Measurements from ENCODE around the gene VWF. TPM values are rescaled to one million over a fixed set of nuclear protein-coding genes. Genes with fewer than 3 reads are reported as not detected.

VWF gene
- total and polyA plus RNA-seq, 2 donors (not counting 3 experiments of a cell fraction or from before 2014, with no cell fraction given) = 1,041 to 2,328 TPM

DNA sequence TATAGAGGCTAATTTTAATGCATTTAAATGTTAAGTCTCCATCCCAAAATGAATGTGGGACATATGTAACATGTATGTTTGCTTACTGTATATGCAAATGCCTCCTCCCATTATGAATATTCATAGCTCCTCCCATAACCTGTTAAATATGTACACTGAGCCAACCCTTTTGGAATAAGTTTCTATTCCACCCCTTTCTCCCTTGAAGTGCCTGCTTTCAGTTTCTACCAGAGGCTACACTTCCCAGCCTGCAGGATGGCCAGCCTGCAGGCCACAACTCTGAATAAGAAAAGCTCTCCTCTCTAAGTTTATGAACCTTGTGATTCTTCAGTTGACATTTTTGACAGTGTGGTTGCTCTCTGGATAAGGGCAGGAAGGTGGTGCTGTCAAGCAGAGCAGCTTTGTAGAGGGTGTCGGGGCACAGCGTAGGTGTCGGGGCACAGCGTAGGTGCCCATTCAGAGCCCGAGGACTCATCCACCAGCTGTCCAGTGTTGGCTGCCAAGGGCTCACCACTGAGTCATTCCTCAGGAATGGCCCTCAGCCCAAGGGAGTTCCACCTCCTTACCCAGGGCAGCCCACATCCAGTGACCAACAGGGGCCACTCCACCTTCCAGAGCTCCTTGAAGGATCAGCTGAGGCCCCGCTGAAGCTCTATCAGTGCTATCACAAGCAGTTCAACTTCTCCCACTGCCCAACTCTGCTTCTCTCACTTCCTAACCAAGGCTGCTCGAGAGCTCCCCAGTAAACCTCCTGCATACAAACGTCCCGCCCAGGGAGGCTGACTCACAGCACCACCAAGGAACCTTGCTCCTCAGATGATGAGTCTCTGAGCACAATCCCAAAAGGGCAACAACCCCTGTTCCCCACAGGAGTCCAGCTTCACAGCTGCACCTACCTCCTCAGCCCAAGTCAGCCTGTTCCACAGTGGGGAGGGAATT, 31.4 kb downstream of the VWF start:
- H3K9ac ChIP-seq (replicated peaks; ENCODE audit: extremely low read depth, insufficient read depth, low read length) = peak overlapping the region; percentile 14
- POLR2A ChIA-PET = interaction anchor here (0.7 to 1.8 kb wide), 7 partner anchors 23 to 78 kb away, joined by 3 to 10 read pairs (median 5); no protein-coding TSS in a partner anchor
- FAIRE-seq = peak; percentile 94
- H3K27me3 ChIP-seq (ENCODE audit: control insufficient read depth in 2 of 2, insufficient read depth in 2 of 2, low read length in 2 of 2) = no peaks in the 10 kb centered on the region
- CTCF ChIA-PET = interaction anchor here (0.9 to 2.9 kb wide), 16 partner anchors 9 to 193 kb away, joined by 3 to 16 read pairs (median 6); no protein-coding TSS in a partner anchor
- peak; percentile 92 for DNase-seq (ENCODE audit: low read depth, low spot score)
- no peaks in the 10 kb centered on the region for H3K9me1 ChIP-seq (replicated peaks; ENCODE audit: control insufficient read depth, extremely low read depth, insufficient read depth, low read length)
- peaks cover 18% of the 10 kb centered on the region for H3K79me2 ChIP-seq (ENCODE audit: control insufficient read depth, insufficient read depth, low read length)
- H3K27ac ChIP-seq (ENCODE audit: insufficient read depth, low read depth, low read length) = peak overlapping the region; percentile 60
- no peaks in the 10 kb centered on the region for H4K20me1 ChIP-seq (replicated peaks; ENCODE audit: control insufficient read depth, extremely low read depth, insufficient read depth, low read length)
- H3K9me3 ChIP-seq (replicated peaks; ENCODE audit: control insufficient read depth, insufficient read depth, low read length) = no peaks in the 10 kb centered on the region
- TSS peak; percentile 45 for BruUV-seq (replicated peaks)
- TF ChIP-seq FOS (IDR thresholded peaks at IDR 0.05; ENCODE audit: borderline replicate concordance, insufficient read depth, low read length) (peak; percentile 88), MYC (IDR thresholded peaks at IDR 0.05; ENCODE audit: low read depth, low read length) (no peak), POLR2A (IDR thresholded peaks at IDR 0.05; ENCODE audit: low read depth, low read length) (no peak), POLR2AphosphoS5 (IDR thresholded peaks at IDR 0.05; ENCODE audit: insufficient read depth, low read depth, low read length) (peak; percentile 80), JUN (IDR thresholded peaks at IDR 0.05; ENCODE audit: borderline replicate concordance, insufficient read depth, insufficient read length, low read depth) (peak; percentile 62)
- TF ChIP-seq, protein P1, sequence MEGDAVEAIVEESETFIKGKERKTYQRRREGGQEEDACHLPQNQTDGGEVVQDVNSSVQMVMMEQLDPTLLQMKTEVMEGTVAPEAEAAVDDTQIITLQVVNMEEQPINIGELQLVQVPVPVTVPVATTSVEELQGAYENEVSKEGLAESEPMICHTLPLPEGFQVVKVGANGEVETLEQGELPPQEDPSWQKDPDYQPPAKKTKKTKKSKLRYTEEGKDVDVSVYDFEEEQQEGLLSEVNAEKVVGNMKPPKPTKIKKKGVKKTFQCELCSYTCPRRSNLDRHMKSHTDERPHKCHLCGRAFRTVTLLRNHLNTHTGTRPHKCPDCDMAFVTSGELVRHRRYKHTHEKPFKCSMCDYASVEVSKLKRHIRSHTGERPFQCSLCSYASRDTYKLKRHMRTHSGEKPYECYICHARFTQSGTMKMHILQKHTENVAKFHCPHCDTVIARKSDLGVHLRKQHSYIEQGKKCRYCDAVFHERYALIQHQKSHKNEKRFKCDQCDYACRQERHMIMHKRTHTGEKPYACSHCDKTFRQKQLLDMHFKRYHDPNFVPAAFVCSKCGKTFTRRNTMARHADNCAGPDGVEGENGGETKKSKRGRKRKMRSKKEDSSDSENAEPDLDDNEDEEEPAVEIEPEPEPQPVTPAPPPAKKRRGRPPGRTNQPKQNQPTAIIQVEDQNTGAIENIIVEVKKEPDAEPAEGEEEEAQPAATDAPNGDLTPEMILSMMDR (IDR thresholded peaks at IDR 0.05; ENCODE audit: extremely low read depth in 1 of 2, insufficient read depth in 1 of 2, low read depth in 1 of 2, low read length in 2 of 2) = peak in 1 of 2 donors; percentile 14
- H3K4me3 ChIP-seq (replicated peaks in 1 of 3; ENCODE audit: insufficient read depth in 1 of 3, low read depth in 1 of 3, low read length in 3 of 3) = no peak overlapping the region
- intact Hi-C loops (cut with micrococcal nuclease) = loop anchor here (1.0 to 2.0 kb wide), 5 partner anchors 9 to 78 kb away; no protein-coding TSS in a partner anchor
- peaks cover 50 to 70% of the 10 kb centered on the region in 2 experiments for H3K36me3 ChIP-seq (ENCODE audit: control insufficient read depth in 2 of 2, extremely low read depth in 1 of 2, insufficient read depth in 2 of 2, low read length in 2 of 2)
- no peak overlapping the region for H2AFZ ChIP-seq (ENCODE audit: low read depth, low read length)
- dilution Hi-C loops (cut with MboI; ENCODE audit: extremely low pct_ligation_motif_present, low sequenced_read_pairs) = no loop called here
- no peak overlapping the region for H3K4me2 ChIP-seq (ENCODE audit: insufficient read depth, low read length)
- H3K4me1 ChIP-seq (ENCODE audit: control insufficient read depth, extremely low read depth, insufficient read depth, low read length) = peaks cover 87% of the 10 kb centered on the region

Data from endothelial cell of umbilical vein (primary cell).